HG03045 (cell line): ENCODE measurements around the gene GCC1.
"Not testable (repeated sequence)": the region's sequence is repeated elsewhere in the genome, so short reads cannot be mapped to it uniquely, and the experiment has no call there.

Source experiments
- ATAC-seq: cut with Tn5 transposase; IDR thresholded peaks from one replicate; pipeline ENCODE4 v1.9.1; 2021; ENCODE audit warnings: mild to moderate bottlenecking, moderate library complexity; ENCODE audit not compliant: unreplicated experiment

GCC1 gene

GRCh38 chr7:127591189-127591588 is 5.8 kb upstream of the GCC1 start:
- ATAC-seq: no peak

GRCh38 chr7:127589896-127590295 is 4.5 kb upstream of the GCC1 start:
- ATAC-seq: no peak

- peak; percentile 18 for ATAC-seq
Measured at GRCh38 chr7:127588697-127589482, 3.5 kb upstream of the GCC1 start.

- ATAC-seq: peak; percentile 75
Measured at GRCh38 chr7:127588019-127588696, 2.8 kb upstream of the GCC1 start, which contains the start of gene ARF5. ARF5 (plus strand) TSS chr7:127588411; CDS start chr7:127588499, 88 bp downstream.

- no peak for ATAC-seq
Measured at GRCh38 chr7:127587663-127588018, 2.2 kb upstream of the GCC1 start.

GRCh38 chr7:127586346-127586745 is 950 bp upstream of the GCC1 start:
- ATAC-seq: no peak

- ATAC-seq: no peak
Measured at GRCh38 chr7:127584648-127585043, 750 bp downstream of the GCC1 start.

GRCh38 chr7:127582361-127582760 is 3.0 kb downstream of the GCC1 start:
- no peak for ATAC-seq

- no peak for ATAC-seq
Measured at GRCh38 chr7:127581716-127582115, 3.7 kb downstream of the GCC1 start.

GRCh38 chr7:127580612-127581011 is 4.8 kb downstream of the GCC1 start:
- no peak for ATAC-seq

- no peak for ATAC-seq
Measured at GRCh38 chr7:127578711-127579275, 6.6 kb downstream of the GCC1 start.

GRCh38 chr7:127578036-127578684 is 7.2 kb downstream of the GCC1 start:
- ATAC-seq: no peak

GRCh38 chr7:127571741-127572505 is 13.5 kb downstream of the GCC1 start:
- no peak for ATAC-seq

GRCh38 chr7:127568034-127568433 is 17.4 kb downstream of the GCC1 start:
- not testable (repeated sequence) for ATAC-seq

- no peak for ATAC-seq
Measured at GRCh38 chr7:127566242-127566641, 19.2 kb downstream of the GCC1 start.

- no peak for ATAC-seq
Measured at GRCh38 chr7:127557803-127558202, 27.6 kb downstream of the GCC1 start.

- ATAC-seq: no peak
Measured at GRCh38 chr7:127556404-127556803, 29.0 kb downstream of the GCC1 start.

GRCh38 chr7:127551941-127552340 is 33.5 kb downstream of the GCC1 start:
- ATAC-seq: no peak

GRCh38 chr7:127550247-127550646 is 35.1 kb downstream of the GCC1 start:
- no peak for ATAC-seq

GRCh38 chr7:127546313-127546712 is 39.1 kb downstream of the GCC1 start:
- no peak for ATAC-seq

GRCh38 chr7:127541548-127541947 is 43.8 kb downstream of the GCC1 start:
- no peak for ATAC-seq
